T-helper 1 cell (primary cell): ENCODE measurements around the gene RAE1.
A peak's percentile ranks its signal among the peaks of the same experiment; 100 is the strongest.

Source experiments
- DNase-seq, 5 donors: peaks; one replicate each; pipeline ENCODE4 v3.0.0-alpha.2; 2012 to 2020

RAE1 gene

GRCh38 chr20:57372581-57373350 is 21.7 kb downstream of the RAE1 start:
- no peak for DNase-seq

DNA sequence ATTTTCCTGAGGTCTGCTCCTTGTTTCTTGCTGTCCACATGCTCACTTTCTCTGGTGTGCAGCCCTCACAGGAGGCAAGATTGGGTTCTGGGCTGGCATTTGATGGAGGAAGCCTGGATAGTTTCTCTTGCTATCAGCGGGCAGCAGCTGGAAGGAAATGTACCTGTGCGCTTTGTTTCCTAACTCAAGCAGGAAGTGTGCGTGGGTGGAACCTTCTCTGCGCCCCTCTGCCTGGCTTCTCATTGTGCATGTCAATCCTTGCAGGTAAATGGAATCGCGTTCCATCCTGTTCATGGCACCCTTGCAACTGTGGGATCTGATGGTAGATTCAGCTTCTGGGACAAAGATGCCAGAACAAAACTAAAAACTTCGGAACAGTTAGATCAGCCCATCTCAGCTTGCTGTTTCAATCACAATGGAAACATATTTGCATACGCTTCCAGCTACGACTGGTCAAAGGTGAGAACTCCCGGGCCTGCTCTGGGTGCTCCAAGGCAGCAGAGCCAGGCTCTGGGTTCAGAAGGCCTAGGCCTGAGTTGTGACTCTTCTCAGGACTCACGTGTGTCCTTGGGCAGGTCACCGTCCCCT is 23.4 kb downstream of the RAE1 start:
- no peak for DNase-seq

- DNase-seq, result no peak
These were observed 24.0 kb downstream of the RAE1 start for GRCh38 chr20:57374931-57375651.

DNA sequence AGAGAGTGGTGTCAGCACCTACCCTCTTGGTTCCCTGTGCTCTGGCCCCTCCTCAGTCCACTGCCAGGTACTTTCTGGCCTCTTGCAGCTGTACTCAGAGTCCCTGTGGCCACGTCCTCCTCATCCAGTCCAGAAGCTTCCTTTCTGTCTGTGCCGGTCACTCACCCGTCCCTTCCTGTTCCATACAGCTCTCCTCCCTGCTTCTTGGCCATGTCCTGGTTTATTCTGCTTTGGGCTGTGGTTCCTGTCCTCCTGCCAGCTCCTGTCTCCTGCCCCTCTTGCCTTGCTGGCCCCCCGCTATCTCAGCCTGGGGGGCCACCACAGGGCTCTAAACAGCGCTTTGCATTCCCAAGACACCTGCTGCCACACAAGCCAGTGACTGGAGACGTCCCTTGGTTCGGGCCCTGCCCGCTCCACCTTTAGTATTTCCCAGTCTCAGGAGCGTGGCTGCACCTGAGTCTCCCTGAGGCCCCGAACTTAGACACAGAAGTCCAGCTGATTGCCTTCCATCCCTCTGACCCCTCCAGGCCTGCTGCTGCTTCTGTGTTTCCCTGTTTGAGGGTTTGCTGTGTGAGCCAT is 24.7 kb downstream of the RAE1 start:
- DNase-seq, result no peak

DNA sequence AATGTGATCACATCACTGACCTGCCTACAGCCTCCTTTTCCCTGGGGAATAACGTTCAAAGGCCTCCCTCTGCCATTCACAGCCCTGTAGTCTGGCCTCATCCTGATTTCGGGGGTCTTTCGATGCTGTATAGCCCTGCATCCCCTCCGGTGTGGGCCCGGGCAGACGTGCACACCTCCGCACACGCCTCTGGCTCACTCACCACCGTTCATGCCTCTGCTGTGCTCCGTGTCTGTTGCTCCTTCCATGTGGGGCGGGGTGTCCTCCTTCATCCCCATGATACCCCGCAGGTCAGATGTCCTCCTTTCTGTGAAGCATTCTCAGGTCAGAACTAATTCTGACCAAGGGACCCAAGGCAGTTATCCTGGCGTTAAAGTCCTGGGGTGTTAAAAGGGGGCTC is 26.3 kb downstream of the RAE1 start:
- DNase-seq, result no peak

- DNase-seq, result no peak
These were observed 27.1 kb downstream of the RAE1 start for GRCh38 chr20:57378107-57378506.

DNA sequence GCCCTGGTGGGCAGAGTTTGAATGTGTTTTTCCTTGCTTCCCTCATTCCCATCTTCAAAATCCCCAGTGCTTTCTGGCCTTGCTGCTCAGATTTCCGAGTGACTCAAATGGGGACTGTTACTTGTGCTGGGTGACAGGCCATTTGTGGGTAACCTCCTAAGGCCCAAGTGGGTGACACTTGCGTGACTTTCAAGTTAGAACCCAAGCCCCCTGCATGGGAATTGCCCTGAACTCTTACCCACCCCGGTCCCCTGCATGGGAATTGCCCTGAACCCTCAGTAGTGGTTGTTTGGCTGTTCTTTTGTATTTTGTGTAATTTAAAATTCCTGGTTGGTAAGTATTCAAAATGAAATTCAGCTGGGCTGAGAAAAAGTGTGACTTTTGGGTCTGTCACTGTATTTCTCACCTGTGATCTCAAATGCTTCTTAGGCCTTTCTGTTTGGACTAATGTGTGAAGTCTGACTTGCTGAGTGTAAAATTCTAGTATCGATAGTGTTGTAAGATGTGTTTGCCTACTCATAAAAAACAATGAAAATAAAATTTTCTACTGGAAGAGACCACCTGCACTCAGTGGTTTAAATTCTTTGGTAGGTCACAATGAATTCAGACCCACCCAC is 27.7 kb downstream of the RAE1 start:
- DNase-seq, result no peak

DNA sequence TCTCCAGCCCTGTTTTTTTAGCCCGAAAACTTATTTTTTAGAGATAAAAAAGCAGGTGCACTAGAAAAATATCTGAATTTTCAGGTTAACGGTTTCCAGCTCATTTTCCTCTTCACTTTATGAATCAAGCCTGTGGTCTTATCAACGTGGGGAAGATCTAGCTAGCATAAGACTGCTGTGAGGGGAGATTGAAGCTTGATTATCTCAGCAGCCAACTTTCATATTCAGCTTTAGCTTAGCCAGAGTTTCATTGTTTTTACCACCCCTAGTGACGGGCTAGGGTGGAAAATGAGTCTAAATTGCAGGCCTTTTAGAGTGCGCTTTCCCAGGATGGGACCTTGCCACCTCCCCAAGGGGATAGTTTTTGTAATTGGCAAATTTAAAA is 28.2 kb downstream of the RAE1 start:
- DNase-seq, result no peak

DNA sequence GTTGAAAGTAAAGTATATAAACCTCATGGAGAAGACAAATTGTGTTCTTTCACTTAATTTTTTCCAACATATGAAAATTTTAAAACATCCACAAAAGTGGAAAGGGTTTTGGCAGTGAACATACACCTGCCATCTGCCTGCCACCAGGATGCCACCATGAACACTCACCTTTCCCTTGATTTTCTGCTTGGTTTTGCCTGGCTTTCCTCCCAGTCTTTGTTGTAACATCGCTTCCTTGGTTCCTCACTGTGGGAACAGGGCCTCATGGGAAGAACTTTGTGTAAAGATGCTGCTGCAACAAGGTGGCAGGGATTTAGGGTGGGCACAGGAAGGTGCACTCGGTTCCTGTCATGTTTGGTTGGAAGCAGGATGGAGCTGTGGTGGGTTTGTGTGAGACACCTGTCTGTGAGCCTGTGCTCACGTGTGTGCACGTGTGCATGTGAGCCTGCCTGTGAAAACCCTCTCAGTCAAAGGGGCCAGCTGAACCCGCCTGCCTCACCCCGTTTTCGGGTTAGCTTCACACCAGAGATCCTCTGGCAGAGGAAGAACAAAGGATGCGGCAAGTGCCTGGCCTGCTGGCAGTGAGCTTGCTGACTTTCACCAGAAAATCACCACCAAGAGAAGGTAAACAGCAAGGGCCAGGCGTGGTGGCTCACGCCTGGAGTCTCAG is 29.2 kb downstream of the RAE1 start:
- no peak for DNase-seq

GRCh38 chr20:57381596-57382503 is 30.8 kb downstream of the RAE1 start:
- peak; percentile 50 to 83 (median 68) for DNase-seq

DNA sequence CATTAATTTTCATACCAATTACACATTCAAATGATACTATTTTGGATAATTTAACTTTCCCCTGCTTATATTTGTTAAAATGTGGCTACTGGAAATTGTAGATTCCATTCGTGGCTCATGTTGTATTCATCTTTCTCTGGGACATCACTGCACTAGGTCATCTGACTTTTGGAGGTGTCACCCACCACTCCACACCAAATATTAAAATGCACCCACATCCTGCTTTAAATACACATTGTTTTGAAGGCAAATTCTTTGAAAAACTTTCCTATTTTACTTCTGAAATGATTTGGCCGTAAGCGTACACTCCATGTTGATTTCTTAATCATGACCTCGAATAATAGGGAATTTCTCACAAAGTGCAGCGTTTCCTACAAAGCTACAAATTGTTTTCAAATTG is 31.5 kb downstream of the RAE1 start:
- DNase-seq, result no peak

- no peak for DNase-seq
These were observed 32.6 kb downstream of the RAE1 start for GRCh38 chr20:57383447-57384347.

GRCh38 chr20:57384486-57384885 is 33.4 kb downstream of the RAE1 start:
- DNase-seq, result no peak

GRCh38 chr20:57384953-57385761 is 34.1 kb downstream of the RAE1 start:
- DNase-seq, result no peak

- no peak for DNase-seq
These were observed 34.9 kb downstream of the RAE1 start for GRCh38 chr20:57385940-57386339.

GRCh38 chr20:57386762-57387161 is 35.7 kb downstream of the RAE1 start:
- DNase-seq, result no peak

DNA sequence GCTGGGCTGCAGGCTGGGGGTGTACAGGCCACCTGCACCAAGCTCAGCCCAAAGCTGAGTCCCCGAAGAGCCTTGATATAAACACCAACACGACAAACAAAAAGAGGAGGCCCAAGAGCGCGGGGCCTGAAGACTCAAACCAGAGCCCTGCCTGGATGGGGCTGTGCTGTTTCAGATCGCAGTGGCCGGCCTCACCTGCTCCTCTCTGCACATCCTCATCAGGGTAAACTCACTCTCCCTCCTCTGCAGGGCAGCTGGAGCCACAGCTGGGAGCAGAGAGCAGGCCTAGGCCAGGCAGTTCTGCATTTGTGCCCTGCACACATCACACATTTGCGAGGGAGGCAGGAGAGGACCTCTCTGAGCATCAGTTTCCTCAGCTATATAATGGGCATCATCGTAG is 36.4 kb downstream of the RAE1 start:
- DNase-seq, result no peak

DNA sequence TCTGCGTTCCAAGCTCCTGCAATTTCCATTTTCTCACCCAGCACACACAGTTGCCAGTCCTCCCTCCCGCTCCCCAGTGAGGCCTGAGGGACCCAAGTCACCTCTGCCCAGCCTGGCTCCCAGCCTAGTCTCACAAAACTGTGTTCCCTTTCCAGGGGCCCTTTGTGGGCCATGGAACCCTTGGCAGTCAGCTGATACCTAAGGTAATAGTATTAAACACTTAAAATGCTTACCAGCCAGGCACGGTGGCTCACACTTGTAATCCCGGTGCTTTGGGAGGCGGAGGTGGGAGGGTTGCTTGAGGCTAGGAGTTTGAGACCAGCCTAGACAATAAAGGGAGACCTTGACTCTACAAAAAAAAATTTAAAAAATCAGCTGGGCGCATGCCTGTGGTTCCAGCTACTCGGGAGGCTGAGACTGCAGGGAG is 36.9 kb downstream of the RAE1 start:
- DNase-seq, result no peak

DNA sequence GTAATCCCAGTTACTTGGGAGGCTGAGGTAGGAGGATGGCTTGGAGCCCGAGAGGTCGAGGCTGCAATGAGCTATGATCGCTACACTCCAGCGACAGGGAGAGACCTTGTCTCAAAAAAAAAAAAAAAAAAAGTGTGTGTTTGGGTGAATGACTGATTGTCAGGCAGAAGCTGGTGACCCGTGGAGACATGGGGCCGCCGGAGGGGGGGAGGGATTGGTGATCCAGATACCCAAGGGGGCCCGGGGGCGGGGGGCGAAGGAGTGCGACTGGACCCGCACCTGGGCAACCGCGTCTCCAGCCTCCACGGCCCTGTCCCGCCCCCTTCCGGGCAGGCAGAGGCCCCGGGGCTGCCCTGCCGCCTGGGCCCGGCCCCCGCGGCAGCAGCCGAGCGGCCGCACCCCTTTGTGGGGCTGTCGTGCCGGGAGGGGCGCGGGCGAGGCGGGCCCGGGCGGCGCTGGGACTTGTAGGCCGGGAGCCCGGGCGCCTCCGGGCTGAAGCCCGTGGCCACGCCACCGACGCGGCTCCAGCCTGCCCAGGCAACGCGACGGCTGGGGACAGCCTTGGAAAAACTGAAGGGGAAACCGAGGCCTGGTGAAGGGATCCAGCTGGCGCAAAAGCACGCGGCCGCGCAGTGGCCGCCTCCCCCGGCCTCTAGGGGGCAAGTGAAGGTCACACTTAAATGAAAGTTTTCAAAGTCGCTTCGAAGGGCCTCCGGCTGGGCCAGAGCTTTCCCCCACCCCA is 38.1 kb downstream of the RAE1 start:
- peak; percentile 33 to 62 (median 47) for DNase-seq
